COLO829 (cell line): Measurements from ENCODE around the gene MRPS10.
"Not testable (repeated sequence)": the region's sequence is repeated elsewhere in the genome, so short reads cannot be mapped to it uniquely, and the experiment has no call there.

Experiments
- DNase-seq: peaks from one replicate; pipeline ENCODE4 v3.0.0; 2012; ENCODE audit warnings: low spot score

Gene MRPS10

DNA sequence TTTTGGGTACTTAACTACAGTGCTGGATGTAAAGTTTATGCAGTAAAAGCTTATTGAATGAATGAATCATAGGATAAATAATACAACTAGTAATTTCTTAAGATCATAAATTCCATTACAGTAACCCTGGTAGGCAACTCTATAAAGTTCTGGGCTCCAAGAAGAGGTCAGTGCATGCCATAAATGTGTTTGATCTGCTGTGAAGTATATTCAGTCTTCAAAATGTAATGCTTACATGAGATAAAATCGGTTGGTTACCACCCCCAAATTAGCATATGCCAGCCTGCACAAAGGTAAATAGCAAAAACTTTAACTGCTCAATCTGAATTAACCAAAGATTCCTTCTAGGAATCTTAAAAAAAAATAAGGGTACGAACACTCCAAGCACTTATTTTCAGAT, 10.1 kb downstream of the MRPS10 start:
- DNase-seq, result not testable (repeated sequence)

DNA sequence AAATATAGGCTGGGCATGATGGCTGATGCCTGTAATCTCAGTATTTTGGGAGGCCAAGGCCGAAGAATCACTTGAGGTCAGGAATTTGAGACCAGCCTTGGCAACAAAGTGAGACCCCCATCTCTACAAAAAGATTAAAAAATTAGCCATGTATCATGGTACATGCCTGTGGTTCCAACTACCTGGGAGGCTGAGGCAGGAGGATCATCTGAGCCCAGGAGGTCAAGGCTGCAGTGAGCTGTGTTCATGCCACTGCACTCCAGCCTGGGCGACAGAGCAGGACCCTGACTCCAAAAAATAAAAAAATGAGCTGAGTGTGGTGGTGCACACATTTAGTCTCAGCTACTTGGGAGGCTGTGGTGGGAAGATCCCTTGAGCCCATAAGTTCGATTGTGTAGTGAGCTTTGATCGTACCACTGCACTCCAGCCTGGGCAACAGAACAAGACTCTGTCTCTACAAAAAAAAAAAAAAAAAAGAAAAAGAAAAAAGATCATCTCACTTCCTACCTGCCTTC, 12.8 kb downstream of the MRPS10 start:
- no peak for DNase-seq

DNA sequence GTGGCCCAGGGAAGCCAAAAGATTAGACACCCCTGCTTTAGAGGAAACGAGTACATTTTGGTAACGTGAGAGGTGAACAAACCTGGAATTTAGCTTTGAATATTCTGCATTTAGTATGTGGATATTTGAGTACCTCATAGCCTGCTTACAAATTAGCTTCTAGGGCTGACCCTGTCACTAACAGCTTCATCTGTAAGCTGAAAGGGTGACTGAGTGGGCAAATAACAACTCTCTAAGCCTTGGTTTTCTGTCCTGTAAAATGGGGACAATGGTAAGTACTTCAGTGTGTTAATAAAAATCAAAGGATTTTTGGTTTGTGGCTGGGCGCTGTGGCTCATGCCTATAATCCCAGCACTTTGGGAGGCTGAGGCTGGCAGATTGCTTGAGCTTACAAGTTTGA, 14.5 kb downstream of the MRPS10 start:
- DNase-seq, result no peak

DNA sequence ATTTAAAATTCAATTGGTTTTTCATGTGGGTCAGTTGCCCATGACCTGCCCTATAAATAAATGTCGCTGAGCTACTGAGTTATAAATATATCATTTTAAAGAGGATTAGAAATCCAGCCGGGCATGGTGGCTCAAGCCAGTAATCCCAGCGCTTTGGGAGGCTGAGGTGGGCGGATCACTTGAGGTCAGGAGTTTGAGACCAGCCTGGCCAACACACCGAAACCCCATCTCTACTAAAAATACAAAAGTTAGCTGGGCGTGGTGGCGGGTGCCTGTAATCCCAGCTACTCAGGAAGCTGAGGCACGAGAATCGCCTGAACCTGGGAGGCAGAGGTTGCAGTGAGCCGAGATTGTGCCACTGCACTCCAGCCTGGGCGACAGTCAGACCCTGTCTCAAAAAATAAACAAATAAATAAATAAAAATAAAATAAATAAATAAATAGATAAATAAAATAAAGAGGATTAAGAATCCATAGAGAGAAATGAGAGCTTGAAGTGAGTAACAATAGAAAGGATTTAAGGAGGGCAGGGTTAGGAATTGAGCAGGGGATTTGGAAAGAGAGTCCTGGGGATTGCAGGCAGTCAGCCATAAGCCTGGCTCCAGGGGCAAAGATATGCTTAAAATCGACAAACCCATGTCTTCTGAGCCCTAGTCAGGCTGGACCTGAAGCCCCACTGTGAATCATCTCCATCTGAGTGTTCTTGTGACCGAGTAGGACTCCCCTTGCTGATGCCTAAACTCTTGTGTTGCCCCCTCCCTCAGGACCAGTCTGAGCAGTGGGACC, 15.3 kb downstream of the MRPS10 start:
- DNase-seq, result not testable (repeated sequence)

DNA sequence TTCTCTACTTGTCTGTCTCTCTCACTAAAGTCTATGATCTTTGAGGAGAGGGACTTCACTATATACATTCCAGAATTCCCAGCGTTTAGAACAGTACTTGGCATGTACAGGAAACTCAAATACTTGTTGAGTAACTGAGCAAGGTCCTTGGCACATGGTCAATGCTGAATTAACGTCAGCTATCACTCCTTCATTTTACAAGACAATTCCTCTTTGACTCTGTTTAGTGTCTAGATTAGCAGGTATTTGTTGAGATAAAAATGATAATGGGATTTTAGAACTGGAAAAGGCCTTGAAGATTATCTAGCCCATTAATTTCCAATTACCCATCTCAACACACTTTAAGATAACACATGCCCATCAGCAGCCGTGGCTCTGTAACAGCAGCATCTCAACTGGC, 16.3 kb downstream of the MRPS10 start:
- no peak for DNase-seq

DNA sequence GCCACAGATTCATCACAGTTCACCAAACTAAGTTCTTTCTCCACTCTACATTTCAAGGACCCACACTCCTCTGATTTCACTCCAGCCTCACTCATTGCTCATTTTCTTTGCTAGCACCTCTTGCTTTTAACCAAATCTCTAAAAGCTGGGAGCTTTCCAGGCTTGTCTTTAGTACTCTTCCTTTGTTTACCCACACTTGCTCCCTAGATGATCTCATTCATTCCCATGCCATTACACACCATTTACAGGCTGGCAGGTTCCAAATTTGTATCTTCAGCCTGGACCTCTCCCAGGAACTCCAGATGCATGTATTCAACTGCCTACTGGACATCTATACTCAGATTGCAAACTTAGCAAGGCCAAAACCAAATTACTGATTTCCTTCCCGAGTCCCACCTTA, 17.6 kb downstream of the MRPS10 start:
- DNase-seq, result no peak

- DNase-seq, result no peak
These were observed 18.3 kb downstream of the MRPS10 start for GRCh38 chr6:42199106-42199981.

GRCh38 chr6:42197555-42198362, 19.9 kb downstream of the MRPS10 start:
- DNase-seq, result peak; percentile 40

DNA sequence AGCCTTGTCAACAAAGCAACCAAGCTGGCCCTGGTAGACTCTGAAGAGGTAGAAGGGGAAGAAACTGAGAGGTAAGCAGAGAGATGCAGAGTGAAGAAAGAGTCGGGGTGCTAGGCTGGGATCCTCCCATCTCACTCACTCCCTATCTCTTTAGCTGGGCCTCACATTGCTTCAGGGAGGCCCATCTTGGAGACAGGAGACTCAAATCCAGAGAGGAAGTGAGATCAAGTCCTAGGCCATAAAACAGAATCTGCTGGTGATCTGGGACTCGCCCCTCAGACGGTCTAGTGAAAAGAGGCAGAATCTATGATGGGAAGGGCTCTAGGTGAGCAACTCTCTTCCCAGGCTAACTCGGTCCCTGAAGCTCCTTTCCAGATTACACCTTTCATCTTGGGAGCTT, 22.2 kb downstream of the MRPS10 start:
- DNase-seq, result no peak

- DNase-seq, result no peak
These were observed 23.6 kb downstream of the MRPS10 start for GRCh38 chr6:42194056-42194455.

GRCh38 chr6:42193491-42193894, 24.2 kb downstream of the MRPS10 start:
- DNase-seq, result no peak

- not testable (repeated sequence) for DNase-seq
These were observed 25.3 kb downstream of the MRPS10 start for GRCh38 chr6:42192385-42192784.

- no peak for DNase-seq
These were observed 27.0 kb downstream of the MRPS10 start for GRCh38 chr6:42190554-42191183.

DNA sequence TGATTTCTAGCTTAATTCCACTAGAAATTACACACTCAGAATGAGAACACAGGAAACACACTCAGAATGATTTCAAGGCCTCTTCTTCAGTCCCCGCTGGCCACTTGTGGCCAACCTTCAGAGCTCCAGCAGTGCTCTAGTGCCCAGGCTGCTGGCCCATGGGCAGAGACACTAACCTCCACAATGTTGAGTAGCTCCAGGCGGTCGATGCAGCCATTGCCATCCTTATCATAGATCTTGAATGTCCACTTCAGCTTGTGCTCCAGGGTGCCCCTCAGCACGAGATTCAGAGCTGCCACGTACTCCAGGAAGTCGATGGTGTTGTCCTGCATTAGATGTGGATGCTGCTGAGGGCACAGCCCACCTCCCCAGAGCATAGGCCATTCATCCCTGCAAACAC, 29.3 kb downstream of the MRPS10 start:
- no peak for DNase-seq

DNA sequence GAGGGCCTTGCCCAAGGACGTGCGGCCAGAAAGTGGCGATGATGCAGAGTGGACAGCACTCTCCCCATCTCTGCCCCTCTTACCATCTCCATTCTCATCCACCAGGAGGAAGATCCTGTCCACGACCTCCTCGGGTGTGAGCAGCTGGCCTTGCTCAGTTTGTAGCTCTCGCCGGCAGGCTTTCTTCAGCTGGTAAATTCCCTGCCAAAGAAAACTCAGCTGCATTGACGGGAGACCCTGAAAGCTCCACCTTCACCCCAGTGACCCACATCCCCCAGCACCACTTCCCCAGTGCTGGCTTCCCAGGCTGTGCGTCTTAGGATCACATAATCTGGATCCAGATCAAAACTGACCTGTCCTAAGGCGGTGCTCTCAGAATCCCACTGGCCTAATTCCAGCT, 32.1 kb downstream of the MRPS10 start:
- DNase-seq, result no peak

DNA sequence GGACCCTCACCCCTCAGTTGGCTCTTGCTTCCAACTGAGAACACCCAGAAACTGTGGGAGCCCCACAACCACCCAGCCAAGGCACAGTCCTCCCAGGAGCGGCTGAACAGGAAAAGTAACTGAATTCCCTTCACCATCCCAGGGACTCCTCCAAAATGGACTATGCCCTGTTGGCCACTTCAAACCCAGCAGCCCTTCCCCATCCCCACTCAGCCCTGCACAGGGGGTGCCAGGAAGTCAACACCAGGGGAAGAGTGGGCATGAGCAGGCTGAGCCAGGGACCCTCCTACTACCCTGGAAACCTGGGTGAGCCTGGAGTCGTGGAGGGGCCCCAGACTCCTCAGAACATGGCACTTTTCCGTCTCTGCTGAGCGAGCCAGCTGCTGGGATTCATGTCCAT, 33.2 kb downstream of the MRPS10 start:
- no peak for DNase-seq

DNA sequence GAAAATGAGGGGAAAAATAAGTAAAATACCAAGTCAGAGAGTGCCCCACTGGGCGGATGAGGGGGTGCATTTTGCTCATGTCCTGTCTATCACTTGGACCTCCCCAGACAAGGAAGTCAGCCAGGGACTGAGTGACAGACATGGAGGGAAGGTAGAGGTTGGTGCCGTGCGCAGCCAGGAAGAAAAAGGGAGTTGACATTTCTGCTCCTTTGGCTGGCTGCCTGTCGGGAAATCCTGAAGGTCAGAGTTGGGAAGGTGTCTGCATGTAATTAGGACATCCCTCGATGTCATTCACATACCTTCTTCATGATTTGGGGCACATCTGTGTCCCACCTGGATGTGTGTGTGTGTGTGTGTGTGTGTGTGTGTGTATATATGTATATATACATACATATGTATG, 35.6 kb downstream of the MRPS10 start:
- no peak for DNase-seq

GRCh38 chr6:42179945-42180313, 37.7 kb downstream of the MRPS10 start:
- DNase-seq, result peak; percentile 21

DNA sequence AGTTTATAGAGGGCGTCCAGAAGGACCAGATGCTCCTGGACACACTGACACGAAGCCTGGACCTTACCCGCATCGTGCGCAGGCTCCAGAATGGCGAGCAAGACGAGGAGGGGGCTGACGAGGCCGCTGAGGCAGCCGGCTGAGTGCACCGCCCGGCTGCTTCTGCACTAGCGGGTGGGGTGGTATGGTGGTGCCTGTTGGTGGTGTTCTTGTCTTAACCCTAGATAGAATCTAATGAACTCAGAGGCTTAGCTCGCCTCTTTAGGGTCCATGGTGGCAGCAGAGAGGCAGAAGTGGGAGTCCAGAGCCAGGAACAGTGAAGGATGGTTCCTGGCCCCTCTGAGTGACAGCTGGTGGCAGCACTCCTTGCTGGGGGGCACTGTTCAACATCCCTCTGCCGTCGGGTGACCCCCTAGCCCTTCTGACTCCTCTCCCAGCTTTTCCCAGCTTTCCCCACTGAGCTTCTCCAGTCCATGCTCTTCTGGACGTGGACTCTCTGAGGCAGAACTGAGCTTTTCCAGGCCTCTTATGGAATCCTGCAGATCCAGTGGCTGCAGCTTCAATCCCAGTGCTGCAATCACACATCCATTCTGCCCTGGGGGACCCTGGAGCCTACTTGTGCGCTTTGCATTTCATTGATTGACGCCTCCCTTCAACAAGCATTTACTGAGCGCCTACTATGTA, 38.3 kb downstream of the MRPS10 start:
- no peak for DNase-seq

- DNase-seq, result no peak
These were observed 39.9 kb downstream of the MRPS10 start for GRCh38 chr6:42177514-42178364.
